Trophoblast cell (in vitro differentiated cells and primary cell): ENCODE results near the gene ZC3H14.

Experiments used
- DNase-seq, 2 donors: peaks; one replicate each; pipeline ENCODE4 v3.0.0-alpha.2; 2016
- H2AFZ ChIP-seq: 2 replicates; pipeline ENCODE4 v1.6.1; 2013; ENCODE audit warnings: low read length, moderate library complexity, mild to moderate bottlenecking; ENCODE audit not compliant: insufficient read depth, poor library complexity
- H2AK5ac ChIP-seq: 2 replicates; pipeline ENCODE4 v1.6.1; 2013; ENCODE audit warnings: mild to moderate bottlenecking, low read length
- H2BK120ac ChIP-seq: 2 replicates; pipeline ENCODE4 v1.6.1; 2013; ENCODE audit warnings: low read length, mild to moderate bottlenecking, moderate library complexity; ENCODE audit not compliant: insufficient read depth, poor library complexity
- H2BK12ac ChIP-seq: 2 replicates; pipeline ENCODE4 v1.6.1; 2013; ENCODE audit warnings: mild to moderate bottlenecking, low read length, moderate library complexity
- H2BK5ac ChIP-seq: 2 replicates; pipeline ENCODE4 v1.6.1; 2013; ENCODE audit warnings: low read length, low read depth, moderate library complexity, mild to moderate bottlenecking; ENCODE audit not compliant: poor library complexity
- H3K14ac ChIP-seq: 2 replicates; pipeline ENCODE4 v1.6.1; 2013; ENCODE audit warnings: mild to moderate bottlenecking, low read length
- H3K18ac ChIP-seq: 2 replicates; pipeline ENCODE4 v1.6.1; 2013; ENCODE audit warnings: mild to moderate bottlenecking, low read length
- H3K23ac ChIP-seq: 2 replicates; pipeline ENCODE4 v1.6.1; 2013; ENCODE audit warnings: low read length
- H3K27ac ChIP-seq: 2 replicates; pipeline ENCODE4 v1.5.1; 2013; ENCODE audit warnings: low read depth, mild to moderate bottlenecking, inconsistent platforms, low read length, moderate library complexity
- H3K27me3 ChIP-seq: 2 replicates; pipeline ENCODE4 v1.6.1; 2013; ENCODE audit warnings: inconsistent platforms, mild to moderate bottlenecking, low read length, moderate library complexity; ENCODE audit not compliant: insufficient read depth
- H3K36me3 ChIP-seq, 2 experiments: 1 replicate in 1 of 2; 2 replicates in 1 of 2; pipeline ENCODE4 v1.6.1; 2013; ENCODE audit warnings: low read length in 2 of 2, mild to moderate bottlenecking in 2 of 2, moderate library complexity in 1 of 2; ENCODE audit not compliant: insufficient read depth in 2 of 2, control insufficient read depth in 1 of 2
- H3K4ac ChIP-seq: 2 replicates; pipeline ENCODE4 v1.6.1; 2013; ENCODE audit warnings: low read depth, mild to moderate bottlenecking, low read length, moderate library complexity
- H3K4me1 ChIP-seq, 2 experiments: 1 replicate in 1 of 2; 2 replicates in 1 of 2; pipeline ENCODE4 v1.6.1; 2013; ENCODE audit warnings: low read length in 2 of 2, mild to moderate bottlenecking in 2 of 2, moderate library complexity in 1 of 2; ENCODE audit not compliant: insufficient read depth in 2 of 2, control insufficient read depth in 1 of 2
- H3K4me2 ChIP-seq: 2 replicates; pipeline ENCODE4 v1.6.1; 2013; ENCODE audit warnings: inconsistent platforms, mild to moderate bottlenecking, low read length, moderate library complexity
- H3K4me3 ChIP-seq: 2 replicates; pipeline ENCODE4 v1.5.1; 2013; ENCODE audit warnings: mild to moderate bottlenecking, low read depth, low read length, inconsistent platforms
- H3K79me1 ChIP-seq: one replicate; pipeline ENCODE4 v1.6.1; 2013; ENCODE audit warnings: low read length
- H3K79me2 ChIP-seq: 2 replicates; pipeline ENCODE4 v1.6.1; 2013; ENCODE audit warnings: low read length, mild to moderate bottlenecking; ENCODE audit not compliant: control insufficient read depth, insufficient read depth, poor library complexity
- H3K9ac ChIP-seq: 2 replicates; pipeline ENCODE4 v1.6.1; 2013; ENCODE audit warnings: mild to moderate bottlenecking, low read length
- H3K9me3 ChIP-seq: 2 replicates; pipeline ENCODE4 v1.6.1; 2013; ENCODE audit warnings: low read depth, mild to moderate bottlenecking, control low read depth, inconsistent platforms, low read length; ENCODE audit not compliant: insufficient read depth
- H4K12ac ChIP-seq: 2 replicates; pipeline ENCODE4 v1.6.1; 2013; ENCODE audit warnings: low read depth, mild to moderate bottlenecking, low read length, moderate library complexity
- H4K8ac ChIP-seq: 2 replicates; pipeline ENCODE4 v1.6.1; 2013; ENCODE audit warnings: low read depth, mild to moderate bottlenecking, low read length, moderate library complexity
- H4K91ac ChIP-seq: one replicate; pipeline ENCODE4 v1.6.1; 2013; ENCODE audit warnings: low read depth, mild to moderate bottlenecking, low read length, moderate library complexity
- WGBS: extraction: QIAGEN DNeasy Blood & Tissue Kit; methylation state at CpG from one replicate; pipeline ENCODE4 v1.1.7; 2013; ENCODE audit warnings: missing lambda C conversion rate; ENCODE audit not compliant: insufficient read length, insufficient coverage; ENCODE audit errors: extremely low coverage; 5-methylcytosine and 5-hydroxymethylcytosine counted together

Gene ZC3H14

GRCh38 chr14:88605594-88605993, 42.8 kb downstream of the ZC3H14 start:
- no peak overlapping the region for H3K4me3 ChIP-seq
- H3K18ac ChIP-seq = no peak overlapping the region
- no peak overlapping the region for H4K91ac ChIP-seq
- H4K12ac ChIP-seq = no peak overlapping the region
- DNase-seq = peak in 1 of 2 donors; percentile 18
- no peak overlapping the region for H2AFZ ChIP-seq
- H3K4me1 ChIP-seq = no peaks in the 10 kb centered on the region
- no peak overlapping the region for H3K9ac ChIP-seq
- H3K79me2 ChIP-seq = no peaks in the 10 kb centered on the region
- H3K79me1 ChIP-seq = no peaks in the 10 kb centered on the region
- no peaks in the 10 kb centered on the region for H3K27me3 ChIP-seq
- peaks cover 32 to 52% of the 10 kb centered on the region in 2 experiments for H3K36me3 ChIP-seq
- H2BK12ac ChIP-seq = no peak overlapping the region
- H3K23ac ChIP-seq = no peak overlapping the region
- no peak overlapping the region for H4K8ac ChIP-seq
- H3K14ac ChIP-seq = no peak overlapping the region
- H2BK120ac ChIP-seq = no peak overlapping the region
- no peak overlapping the region for H2AK5ac ChIP-seq
- H3K27ac ChIP-seq = no peak overlapping the region
- H3K9me3 ChIP-seq = peaks cover 5% of the 10 kb centered on the region
- no peak overlapping the region for H3K4me2 ChIP-seq
- H2BK5ac ChIP-seq = no peak overlapping the region
- no CpG with 5 or more reads among the region's 2 CpGs for WGBS
- H3K4ac ChIP-seq = no peak overlapping the region

DNA sequence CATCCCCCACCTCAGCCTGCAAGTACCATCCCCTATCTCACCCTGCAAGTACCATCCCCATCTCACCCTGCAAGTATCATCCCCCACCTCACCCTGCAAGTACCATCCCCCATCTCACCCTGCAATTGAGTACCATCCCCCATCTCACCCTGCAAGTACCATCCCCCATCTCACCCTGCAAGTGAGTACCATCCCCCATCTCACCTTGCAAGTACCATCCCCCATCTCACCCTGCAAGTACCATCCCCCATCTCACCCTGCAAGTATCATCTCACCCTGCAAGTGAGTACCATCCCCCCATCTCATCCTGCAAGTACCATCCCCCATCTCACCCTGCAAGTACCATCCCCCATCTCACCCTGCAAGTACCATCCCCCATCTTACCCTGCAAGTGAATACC, 45.0 kb downstream of the ZC3H14 start:
- Histone ChIP-seq H4K91ac (no peak overlapping the region), H2BK5ac (no peak overlapping the region), H2BK12ac (no peak overlapping the region), H3K79me1 (no peaks in the 10 kb centered on the region), H2BK120ac (no peak overlapping the region), H3K4ac (no peak overlapping the region), H3K4me2 (no peak overlapping the region), H3K36me3 (peaks cover 31 to 50% of the 10 kb centered on the region in 2 experiments), H3K79me2 (no peaks in the 10 kb centered on the region), H2AK5ac (no peak overlapping the region), H3K9me3 (peaks cover 5% of the 10 kb centered on the region), H4K8ac (no peak overlapping the region), H2AFZ (no peak overlapping the region), H3K4me3 (no peak overlapping the region), H3K27ac (no peak overlapping the region), H4K12ac (no peak overlapping the region), H3K14ac (no peak overlapping the region), H3K18ac (no peak overlapping the region), H3K4me1 (no peaks in the 10 kb centered on the region), H3K23ac (no peak overlapping the region), H3K27me3 (no peaks in the 10 kb centered on the region), H3K9ac (no peak overlapping the region)
- no peak for DNase-seq

DNA sequence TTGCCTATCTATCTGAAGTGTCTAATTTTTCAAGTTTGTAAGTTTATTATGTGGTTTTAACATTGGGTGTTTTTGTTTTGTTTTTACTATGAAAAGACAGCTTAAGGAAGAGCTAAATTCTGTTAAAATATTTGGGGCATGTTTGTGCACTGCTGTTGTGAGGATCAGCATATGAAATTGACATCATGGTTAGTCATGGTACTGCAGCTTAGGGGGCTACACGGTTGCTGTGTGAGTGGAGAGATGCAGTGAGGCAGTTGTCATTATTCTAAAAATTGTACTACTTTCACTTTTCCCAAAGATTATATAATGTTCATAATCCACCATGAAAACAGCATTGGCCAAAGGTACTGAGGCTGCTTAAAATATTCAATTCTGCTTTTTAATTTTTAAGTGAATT, 49.0 kb downstream of the ZC3H14 start:
- Histone ChIP-seq H2BK5ac (no peak overlapping the region), H3K18ac (no peak overlapping the region), H4K8ac (no peak overlapping the region), H3K9me3 (peaks cover 5% of the 10 kb centered on the region), H2AK5ac (no peak overlapping the region), H3K23ac (no peak overlapping the region), H3K79me2 (no peaks in the 10 kb centered on the region), H3K36me3 (peaks cover 18 to 39% of the 10 kb centered on the region in 2 experiments), H3K79me1 (no peaks in the 10 kb centered on the region), H2BK12ac (no peak overlapping the region), H3K9ac (no peak overlapping the region), H2BK120ac (no peak overlapping the region), H3K4me2 (no peak overlapping the region), H2AFZ (no peak overlapping the region), H4K91ac (no peak overlapping the region), H3K14ac (no peak overlapping the region), H3K4me3 (no peak overlapping the region), H3K4me1 (no peaks in the 10 kb centered on the region), H3K4ac (no peak overlapping the region), H4K12ac (no peak overlapping the region), H3K27me3 (no peaks in the 10 kb centered on the region), H3K27ac (no peak overlapping the region)
- no CpG with 5 or more reads among the region's 1 CpG for WGBS
- no peak for DNase-seq

DNA sequence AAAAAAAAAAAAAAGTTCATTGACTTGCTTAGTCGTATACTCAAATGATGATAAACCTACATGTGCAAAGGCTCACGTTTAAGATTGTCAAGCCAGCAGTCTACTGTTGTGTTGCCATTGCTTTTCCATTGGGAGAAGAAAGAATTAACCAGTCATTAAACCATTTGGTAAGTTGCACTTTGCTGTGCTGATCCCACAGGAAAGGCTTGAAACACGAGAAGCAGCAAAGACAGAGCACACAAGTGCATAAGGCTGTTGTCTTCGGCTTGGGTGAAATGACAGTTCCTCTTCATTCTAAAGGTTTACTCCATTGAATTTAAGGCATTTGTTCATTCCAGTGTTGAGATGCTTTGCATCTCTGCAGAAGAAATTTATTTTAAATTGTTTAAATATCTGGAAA, 50.1 kb downstream of the ZC3H14 start:
- no peak overlapping the region for H3K27ac ChIP-seq
- no peak overlapping the region for H3K14ac ChIP-seq

More for the DNA sequence above, 50.1 kb downstream of the ZC3H14 start:
- no CpG with 5 or more reads among the region's 4 CpGs for WGBS
- Histone ChIP-seq H3K79me1 (no peaks in the 10 kb centered on the region), H3K4me1 (no peaks in the 10 kb centered on the region), H3K4me3 (no peak overlapping the region), H2BK12ac (no peak overlapping the region), H2AFZ (no peak overlapping the region), H2AK5ac (no peak overlapping the region), H3K27me3 (no peaks in the 10 kb centered on the region), H3K4ac (no peak overlapping the region), H2BK120ac (no peak overlapping the region), H3K36me3 (peaks cover 9 to 30% of the 10 kb centered on the region in 2 experiments), H2BK5ac (no peak overlapping the region), H3K4me2 (no peak overlapping the region), H3K9me3 (no peaks in the 10 kb centered on the region), H4K8ac (no peak overlapping the region), H3K79me2 (no peaks in the 10 kb centered on the region), H3K9ac (no peak overlapping the region), H4K12ac (no peak overlapping the region), H3K18ac (no peak overlapping the region), H3K23ac (no peak overlapping the region), H4K91ac (no peak overlapping the region)
- no peak for DNase-seq
